Vagina (tissue), 2 donors: ENCODE measurements around the gene TNFRSF19. TPM values are rescaled to one million over a fixed set of nuclear protein-coding genes. Genes with fewer than 3 reads are reported as not detected.

Source experiments
- DNase-seq, 2 donors: peaks; one replicate each; pipeline ENCODE4 v3.0.0-alpha.2; 2017; ENCODE audit errors: extremely low spot score in 2 of 2
- H3K27ac ChIP-seq: fragments of 200-600 bp; sonication (generic); one replicate; pipeline ENCODE4 v1.5.1; 2019
- H3K27me3 ChIP-seq: fragments of 200-600 bp; sonication (generic); one replicate; pipeline ENCODE4 v1.5.1; 2019
- H3K36me3 ChIP-seq, 2 donors: fragments of 200-600 bp; sonication (generic); one replicate each; pipeline ENCODE4 v1.5.1; 2017 to 2019
- H3K4me1 ChIP-seq: fragments of 200-600 bp; sonication (generic); one replicate; pipeline ENCODE4 v1.5.1; 2019
- H3K4me3 ChIP-seq, 2 donors: fragments of 200-600 bp; sonication (generic); 1 replicate in 1 of 2; 2 replicates in 1 of 2; pipeline ENCODE4 v1.5.1; 2016 to 2019
- H3K9me3 ChIP-seq: fragments of 200-600 bp; sonication (generic); one replicate; pipeline ENCODE4 v1.5.1; 2019
- POLR2A ChIP-seq, 2 donors: fragments of 450-650 bp; IDR thresholded peaks; one replicate each; pipeline ENCODE4 v1.6.1; 2017; ENCODE audit warnings: antibody characterized with exemption in 2 of 2, mild to moderate bottlenecking in 2 of 2, moderate library complexity in 2 of 2
- POLR2AphosphoS5 ChIP-seq, 2 donors: sonication (generic); formaldehyde crosslinking; IDR thresholded peaks; one replicate each; pipeline ENCODE4 v1.9.0; 2017; ENCODE audit warnings: antibody characterized with exemption in 2 of 2, mild to moderate bottlenecking in 2 of 2, low read depth in 1 of 2; ENCODE audit not compliant: insufficient read depth in 1 of 2
- intact Hi-C: fragments of 100-400 bp; cut with DNase I; formaldehyde crosslinking; loops from one replicate; pipeline ENCODE4 v1.15.1; 2023
- total RNA-seq: library from RNA; depleted of rRNA; stranded (reverse); fragments of >200 nt; gene quantifications from one replicate; pipeline ENCODE4 v1.2.3, GENCODE V29; 2016
- TF ChIP-seq, protein P1 (sequence below), 3 experiments: fragments of 450-650 bp in 2 of 3; fragments of 200-600 bp in 1 of 3; sonication (generic) in 1 of 3; IDR thresholded peaks; one replicate each; pipeline ENCODE4 v1.5.1; 2017 to 2019; ENCODE audit warnings: antibody characterized with exemption in 3 of 3, mild to moderate bottlenecking in 2 of 3, moderate library complexity in 2 of 3

The TNFRSF19 gene
- total RNA-seq, 1 donor from 2014 or later, result 10.3 TPM

DNA sequence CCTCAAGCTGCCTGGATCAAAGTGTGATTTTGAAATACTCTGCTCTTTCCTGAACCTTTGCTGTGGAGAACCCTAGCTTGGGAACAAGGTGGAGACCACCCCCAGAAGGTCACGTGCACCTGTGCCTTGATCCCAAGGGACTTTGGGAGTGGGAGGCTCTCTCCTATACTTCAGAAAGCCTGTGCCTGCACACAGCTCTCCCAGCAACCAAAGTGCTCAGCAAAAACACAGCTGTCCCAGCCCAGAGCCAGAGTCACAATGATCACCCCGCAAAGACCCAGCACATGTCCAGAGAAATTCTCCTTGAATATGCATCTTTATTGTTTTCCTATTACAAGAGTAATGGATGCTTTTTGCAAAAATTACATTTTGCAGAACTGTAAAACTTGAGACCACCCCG is 43.4 kb downstream of the TNFRSF19 start:
- H3K36me3 ChIP-seq, result no peaks in the 10 kb centered on the region
- H3K27me3 ChIP-seq, result no peaks in the 10 kb centered on the region
- DNase-seq, result no peak
- H3K4me1 ChIP-seq, result peaks cover 30% of the 10 kb centered on the region
- no peak overlapping the region for H3K27ac ChIP-seq
- intact Hi-C loops, result loop anchor here (5.0 kb wide), 1 partner anchor 291 kb away; no protein-coding TSS in a partner anchor
- no peaks in the 10 kb centered on the region for H3K9me3 ChIP-seq
- H3K4me3 ChIP-seq, result no peak overlapping the region
- TF ChIP-seq, protein P1, sequence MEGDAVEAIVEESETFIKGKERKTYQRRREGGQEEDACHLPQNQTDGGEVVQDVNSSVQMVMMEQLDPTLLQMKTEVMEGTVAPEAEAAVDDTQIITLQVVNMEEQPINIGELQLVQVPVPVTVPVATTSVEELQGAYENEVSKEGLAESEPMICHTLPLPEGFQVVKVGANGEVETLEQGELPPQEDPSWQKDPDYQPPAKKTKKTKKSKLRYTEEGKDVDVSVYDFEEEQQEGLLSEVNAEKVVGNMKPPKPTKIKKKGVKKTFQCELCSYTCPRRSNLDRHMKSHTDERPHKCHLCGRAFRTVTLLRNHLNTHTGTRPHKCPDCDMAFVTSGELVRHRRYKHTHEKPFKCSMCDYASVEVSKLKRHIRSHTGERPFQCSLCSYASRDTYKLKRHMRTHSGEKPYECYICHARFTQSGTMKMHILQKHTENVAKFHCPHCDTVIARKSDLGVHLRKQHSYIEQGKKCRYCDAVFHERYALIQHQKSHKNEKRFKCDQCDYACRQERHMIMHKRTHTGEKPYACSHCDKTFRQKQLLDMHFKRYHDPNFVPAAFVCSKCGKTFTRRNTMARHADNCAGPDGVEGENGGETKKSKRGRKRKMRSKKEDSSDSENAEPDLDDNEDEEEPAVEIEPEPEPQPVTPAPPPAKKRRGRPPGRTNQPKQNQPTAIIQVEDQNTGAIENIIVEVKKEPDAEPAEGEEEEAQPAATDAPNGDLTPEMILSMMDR (IDR thresholded peaks at IDR 0.05), result no peak
- TF ChIP-seq POLR2A (IDR thresholded peaks at IDR 0.05), result no peak
- no peak for TF ChIP-seq POLR2AphosphoS5 (IDR thresholded peaks at IDR 0.05; ENCODE audit: insufficient read depth in 1 of 2, low read depth in 1 of 2)

DNA sequence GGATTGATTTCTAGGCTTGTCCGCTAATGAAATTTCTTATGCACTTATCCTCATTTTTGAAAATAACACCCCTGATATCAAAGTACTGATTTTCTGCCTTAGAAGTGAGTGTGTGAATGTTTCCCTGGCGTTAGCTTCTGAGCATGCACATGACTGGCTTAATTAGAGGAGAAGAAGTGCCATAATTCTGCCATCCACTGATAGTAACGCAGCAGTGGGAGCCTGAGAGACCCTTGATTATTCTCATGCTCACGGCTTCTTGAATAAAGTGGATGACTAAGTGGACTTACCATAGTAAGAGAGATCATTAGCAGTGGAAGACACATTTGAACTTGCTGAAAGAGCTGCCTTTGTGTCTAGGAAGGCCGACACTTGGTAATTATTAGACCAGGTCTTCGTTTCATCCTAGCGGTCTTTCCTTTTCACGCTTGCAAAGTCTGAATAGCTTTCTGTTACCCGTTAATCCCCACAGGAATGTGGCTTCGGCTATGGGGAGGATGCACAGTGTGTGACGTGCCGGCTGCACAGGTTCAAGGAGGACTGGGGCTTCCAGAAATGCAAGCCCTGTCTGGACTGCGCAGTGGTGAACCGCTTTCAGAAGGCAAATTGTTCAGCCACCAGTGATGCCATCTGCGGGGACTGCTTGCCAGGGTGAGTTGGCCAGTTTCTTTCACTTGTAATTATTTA is 45.3 kb downstream of the TNFRSF19 start:
- DNase-seq, result no peak
- H3K36me3 ChIP-seq, result no peaks in the 10 kb centered on the region
- H3K27ac ChIP-seq, result no peak overlapping the region
- intact Hi-C loops, result no loop called here
- no peak overlapping the region for H3K4me3 ChIP-seq
- H3K27me3 ChIP-seq, result no peaks in the 10 kb centered on the region
- H3K4me1 ChIP-seq, result peaks cover 15% of the 10 kb centered on the region
- TF ChIP-seq POLR2A (IDR thresholded peaks at IDR 0.05) (no peak), POLR2AphosphoS5 (IDR thresholded peaks at IDR 0.05; ENCODE audit: insufficient read depth in 1 of 2, low read depth in 1 of 2) (no peak)
- TF ChIP-seq, protein P1 (IDR thresholded peaks at IDR 0.05), result no peak
- H3K9me3 ChIP-seq, result no peaks in the 10 kb centered on the region

DNA sequence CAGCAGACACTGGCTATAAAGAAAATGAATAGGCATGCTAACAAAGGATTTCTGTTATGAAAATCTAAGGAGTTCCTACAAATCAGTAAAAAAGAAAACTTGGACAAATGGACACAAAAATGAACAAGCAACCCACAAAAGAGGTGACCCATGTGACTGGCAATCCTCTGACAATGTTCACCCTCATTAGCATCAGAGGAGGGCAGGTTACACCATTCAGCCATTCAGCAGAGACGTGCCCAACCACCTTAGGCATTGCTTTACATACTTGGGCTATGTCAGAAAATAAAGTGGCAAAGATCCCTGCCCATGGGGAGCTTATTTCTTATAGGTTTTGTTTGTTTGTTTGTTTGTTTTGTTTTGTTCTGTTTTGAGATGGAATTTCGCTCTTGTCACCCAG is 46.0 kb downstream of the TNFRSF19 start:
- DNase-seq, result no peak
- Histone ChIP-seq H3K36me3 (no peaks in the 10 kb centered on the region), H3K4me1 (peaks cover 8% of the 10 kb centered on the region), H3K27ac (no peak overlapping the region), H3K4me3 (no peak overlapping the region), H3K27me3 (no peaks in the 10 kb centered on the region), H3K9me3 (no peaks in the 10 kb centered on the region)
- intact Hi-C loops, result no loop called here
- TF ChIP-seq, protein P1 (IDR thresholded peaks at IDR 0.05), result no peak
- TF ChIP-seq POLR2A (IDR thresholded peaks at IDR 0.05) (no peak), POLR2AphosphoS5 (IDR thresholded peaks at IDR 0.05; ENCODE audit: insufficient read depth in 1 of 2, low read depth in 1 of 2) (no peak)

DNA sequence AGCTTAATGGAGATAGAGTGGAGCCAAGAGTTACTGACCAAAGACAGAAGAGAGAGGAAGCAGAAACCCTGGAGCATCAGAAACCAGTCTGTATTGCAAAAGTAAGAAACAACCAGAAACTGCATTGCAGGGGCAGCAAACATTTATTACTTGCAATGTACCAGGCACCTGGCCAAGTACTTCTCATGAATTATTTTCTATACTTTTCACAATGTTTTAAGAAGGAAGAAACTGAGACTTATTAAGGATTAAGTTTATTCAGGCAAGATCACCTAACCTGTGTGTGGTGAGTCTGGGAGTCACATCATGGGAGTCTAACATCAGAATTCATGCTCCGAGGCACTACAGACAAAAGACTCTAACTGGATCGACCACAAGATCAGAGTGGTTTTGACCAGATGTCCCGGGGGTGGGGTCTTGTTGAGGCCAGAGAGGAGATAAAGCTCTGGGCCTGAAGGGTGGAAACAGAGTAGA is 47.4 kb downstream of the TNFRSF19 start:
- DNase-seq, result no peak
- Histone ChIP-seq H3K9me3 (no peaks in the 10 kb centered on the region), H3K4me3 (no peak overlapping the region), H3K27me3 (no peaks in the 10 kb centered on the region), H3K27ac (no peak overlapping the region), H3K36me3 (no peaks in the 10 kb centered on the region), H3K4me1 (no peaks in the 10 kb centered on the region)
- TF ChIP-seq, protein P1 (IDR thresholded peaks at IDR 0.05), result no peak
- no peak for TF ChIP-seq POLR2AphosphoS5 (IDR thresholded peaks at IDR 0.05; ENCODE audit: insufficient read depth in 1 of 2, low read depth in 1 of 2)
- TF ChIP-seq POLR2A (IDR thresholded peaks at IDR 0.05), result no peak
- intact Hi-C loops, result no loop called here

DNA sequence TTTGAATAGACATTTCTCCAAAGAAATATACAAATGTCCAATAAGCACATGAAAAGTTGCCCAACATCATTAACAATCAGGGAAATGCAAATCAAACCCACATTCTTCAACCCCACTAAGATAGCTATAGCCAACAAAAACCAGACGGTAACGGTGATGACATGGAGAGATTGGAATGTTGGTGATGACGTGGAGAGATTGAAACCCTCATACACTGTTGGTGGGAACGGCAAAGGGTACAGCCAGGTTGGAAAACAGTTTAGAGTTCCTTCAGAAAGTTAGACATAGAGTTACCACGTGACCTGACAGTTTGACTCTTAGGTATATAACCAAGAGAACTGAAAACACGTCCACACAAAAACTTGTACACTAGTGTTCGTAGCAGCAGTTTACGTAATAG is 48.1 kb downstream of the TNFRSF19 start:
- no peaks in the 10 kb centered on the region for H3K36me3 ChIP-seq
- TF ChIP-seq POLR2A (IDR thresholded peaks at IDR 0.05), result no peak
- TF ChIP-seq POLR2AphosphoS5 (IDR thresholded peaks at IDR 0.05; ENCODE audit: insufficient read depth in 1 of 2, low read depth in 1 of 2), result no peak
- TF ChIP-seq, protein P1 (IDR thresholded peaks at IDR 0.05), result no peak
- no peak overlapping the region for H3K27ac ChIP-seq
- H3K9me3 ChIP-seq, result no peaks in the 10 kb centered on the region
- DNase-seq, result no peak
- intact Hi-C loops, result no loop called here
- no peaks in the 10 kb centered on the region for H3K27me3 ChIP-seq
- no peak overlapping the region for H3K4me3 ChIP-seq
- H3K4me1 ChIP-seq, result no peaks in the 10 kb centered on the region
